Superior temporal gyrus (tissue), 1 donor: ENCODE data around the gene OTOGL.
A peak's percentile ranks its signal among the peaks of the same experiment; 100 is the strongest.
"Not testable (repeated sequence)": the region's sequence is repeated elsewhere in the genome, so short reads cannot be mapped to it uniquely, and the experiment has no call there.

Experiments
- DNase-seq: peaks from one replicate; pipeline ENCODE4 v3.0.0-alpha.2; 2016; ENCODE audit errors: extremely low spot score

Gene OTOGL, protein sequence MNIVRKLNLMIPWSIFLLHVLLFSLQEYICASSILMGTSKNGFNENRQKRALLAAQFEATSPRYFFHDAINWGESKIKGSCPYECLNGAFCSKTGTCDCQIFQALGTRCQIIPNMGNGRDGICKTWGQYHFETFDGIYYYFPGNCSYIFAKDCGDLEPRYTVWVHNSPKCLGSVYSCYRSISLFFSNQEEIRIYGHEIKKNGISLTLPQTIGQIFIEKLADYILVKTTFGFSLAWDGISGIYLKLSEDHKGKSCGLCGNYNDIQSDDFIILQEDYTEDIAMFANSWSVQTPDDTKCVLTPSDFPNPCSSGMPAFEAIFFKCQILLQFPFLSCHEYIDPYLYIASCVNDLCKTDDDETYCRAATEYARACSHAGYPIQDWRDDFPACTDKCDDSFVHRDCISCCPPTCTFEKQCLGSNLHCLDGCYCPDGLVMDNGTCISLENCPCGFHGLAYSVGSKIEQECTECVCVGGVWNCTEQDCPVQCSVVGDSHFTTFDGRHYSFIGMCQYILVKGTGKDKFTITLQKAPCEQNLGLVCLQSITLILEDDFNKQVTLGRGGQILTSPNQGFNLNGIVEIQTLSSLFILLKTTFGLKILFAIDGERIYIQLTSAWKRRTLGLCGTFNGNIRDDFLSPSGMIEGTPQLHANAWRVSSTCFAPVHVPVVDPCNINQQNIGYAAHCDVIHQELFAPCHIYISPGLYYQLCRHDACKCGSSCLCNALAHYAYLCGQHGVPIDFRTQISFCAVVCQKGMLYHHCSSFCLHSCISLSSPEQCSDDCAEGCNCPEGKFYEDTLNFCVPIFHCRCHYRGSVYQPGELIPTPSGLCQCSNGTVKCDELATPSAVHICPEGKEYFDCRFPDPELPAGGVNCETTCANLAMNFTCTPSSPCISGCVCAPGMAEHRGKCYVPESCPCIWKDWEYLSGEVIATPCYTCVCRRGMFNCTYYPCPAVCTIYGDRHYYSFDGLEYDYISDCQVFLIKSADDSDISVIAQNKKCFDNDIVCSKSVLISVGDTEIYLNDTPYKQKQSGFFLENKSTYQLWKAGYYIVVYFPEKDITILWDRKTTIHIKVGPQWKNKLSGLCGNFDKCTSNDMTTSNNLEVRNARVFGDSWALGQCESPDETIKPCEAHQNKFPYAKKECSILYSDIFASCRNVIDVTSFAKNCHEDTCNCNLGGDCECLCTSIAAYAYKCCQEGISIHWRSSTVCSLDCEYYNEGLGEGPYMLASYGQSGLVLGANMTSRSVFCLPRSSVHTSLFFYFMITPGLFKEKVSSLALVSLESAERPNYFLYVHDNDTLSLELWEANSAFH (N-terminal part only)

DNA sequence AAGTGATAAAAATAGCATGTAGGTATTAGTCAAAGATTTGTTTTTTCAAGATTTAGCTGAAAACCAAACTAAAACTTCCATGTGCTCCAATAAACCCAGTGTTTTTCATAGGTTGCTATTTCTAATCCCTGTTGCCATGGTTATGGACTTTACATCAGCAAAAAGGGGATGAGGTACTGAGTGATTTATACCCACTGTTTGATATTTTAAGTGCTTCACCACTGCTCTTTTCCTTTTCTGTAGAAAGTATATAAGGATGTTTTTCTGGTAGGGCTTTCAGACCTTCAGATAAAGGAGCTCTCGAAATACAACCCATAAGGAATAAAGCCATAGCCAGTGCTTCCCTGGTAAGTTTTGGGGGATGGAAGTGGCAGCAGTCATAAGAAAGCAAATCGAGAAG, at the start of gene OTOGL:
Gene OTOGL, plus strand, starts transcription at position 279 of the 400 bp plus-strand sequence. CDS start 109,895 bp downstream, outside the sequence.
- DNase-seq = peak; percentile 55

DNA sequence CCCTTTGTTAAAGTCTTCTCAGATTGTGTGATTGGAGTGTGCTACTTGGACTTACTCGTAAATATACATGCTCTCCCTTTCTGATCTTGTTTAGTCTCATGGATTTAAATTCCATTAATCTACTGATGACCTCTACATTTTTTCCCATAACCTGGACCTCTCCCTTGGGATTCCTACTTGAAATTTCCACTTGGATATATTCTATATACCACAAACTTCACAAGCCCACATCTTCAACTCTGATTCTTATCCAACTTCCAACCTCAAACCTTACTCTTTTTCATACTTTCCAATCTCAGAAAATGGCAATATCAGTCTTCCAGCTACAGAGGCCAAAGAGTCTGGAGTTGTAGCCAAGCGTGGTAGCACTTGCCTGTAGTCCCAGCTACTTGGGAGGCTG, 49.1 kb upstream of the OTOGL start:
- DNase-seq = no peak

DNA sequence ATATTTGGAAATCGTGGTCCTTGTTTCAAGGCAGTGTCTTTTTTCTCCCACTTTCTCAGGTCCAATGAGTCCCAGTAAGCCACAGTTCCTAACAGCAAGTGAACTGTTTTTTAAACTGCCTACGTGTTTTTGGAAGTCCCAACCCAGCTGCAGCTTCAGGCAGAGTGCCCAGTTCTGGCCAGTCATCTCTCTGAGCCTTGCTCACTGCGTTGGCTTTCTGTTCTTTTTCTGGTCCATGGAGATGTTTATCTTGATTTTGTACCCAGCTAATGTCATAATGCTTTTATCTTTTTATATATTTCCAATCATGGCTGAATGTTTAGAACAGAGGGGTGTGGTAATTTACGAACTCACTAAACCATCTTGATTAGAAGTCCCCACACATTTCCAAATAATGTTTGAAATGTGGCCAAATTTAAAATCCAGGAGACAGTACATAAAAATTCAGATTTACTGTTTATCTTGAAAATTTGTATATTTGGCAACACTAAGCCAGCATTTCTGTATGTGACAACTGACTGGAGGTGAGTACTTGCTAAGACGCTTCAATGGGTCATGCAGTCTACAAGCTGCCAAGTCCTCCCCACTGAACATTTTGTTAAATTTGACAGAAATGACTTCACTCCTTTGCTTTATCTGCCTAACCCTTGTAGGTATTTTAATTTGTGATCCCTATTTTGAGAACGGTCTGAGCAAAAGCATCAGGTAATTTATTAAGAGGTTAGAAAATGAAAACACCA, 46.1 kb upstream of the OTOGL start:
- DNase-seq = peak; percentile 77

DNA sequence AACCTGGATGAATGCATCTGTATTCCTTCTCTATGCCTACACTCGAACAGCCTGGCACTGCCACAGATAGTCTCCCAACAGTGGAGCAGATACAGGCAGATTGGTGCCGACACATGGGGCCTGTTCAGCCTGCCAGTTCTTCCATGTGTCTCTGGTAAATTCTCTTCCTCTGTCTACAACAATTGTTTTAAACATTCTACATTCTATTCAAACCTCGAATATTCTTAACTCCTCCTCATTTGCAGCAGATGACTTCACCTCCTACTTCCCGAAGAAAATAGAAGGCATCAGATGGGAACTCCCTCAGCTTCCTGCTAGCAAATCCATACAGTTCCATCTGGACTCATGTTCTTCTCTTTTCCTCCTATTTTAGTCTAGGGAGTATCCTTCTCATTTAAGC, 43.1 kb upstream of the OTOGL start:
- peak; percentile 77 for DNase-seq

DNA sequence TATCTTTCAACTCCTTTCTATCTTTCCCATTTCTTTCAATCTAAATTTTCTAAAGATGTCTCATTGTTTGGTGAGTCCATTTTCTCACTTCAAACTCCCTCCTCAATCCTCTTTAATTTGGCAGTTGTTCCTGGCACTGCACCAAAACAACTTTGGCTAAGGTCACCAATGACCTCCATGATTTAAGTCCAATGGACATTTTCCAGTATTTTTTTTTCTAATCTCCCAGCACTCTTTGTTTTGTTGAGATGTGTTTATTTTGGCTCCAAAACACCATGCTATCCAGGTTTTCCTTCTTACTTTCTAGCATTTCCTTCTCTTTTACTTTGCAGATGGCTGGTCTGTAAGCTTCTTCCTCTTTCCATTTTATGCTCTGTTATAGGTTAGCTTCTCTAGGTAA, 42.5 kb upstream of the OTOGL start:
- no peak for DNase-seq

DNA sequence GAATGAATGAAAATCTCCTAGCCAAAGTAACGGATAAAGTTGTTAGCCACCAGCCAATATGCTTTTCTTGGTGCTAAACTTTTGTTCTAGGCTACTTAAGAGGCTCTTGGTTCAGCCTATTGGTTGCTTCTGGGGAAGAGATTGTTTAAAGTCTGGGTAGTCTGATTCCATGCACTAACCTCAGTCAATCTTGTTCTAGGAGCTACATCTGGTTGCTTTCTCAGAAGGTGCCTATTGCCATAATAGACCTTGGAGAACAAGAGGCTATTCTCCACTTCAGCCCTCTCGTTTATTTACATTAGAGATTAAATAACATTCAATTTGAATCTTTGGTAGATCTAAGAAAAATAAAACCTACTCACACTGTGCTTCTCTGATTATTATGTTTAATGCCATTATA, 40.8 kb upstream of the OTOGL start:
- DNase-seq = no peak

DNA sequence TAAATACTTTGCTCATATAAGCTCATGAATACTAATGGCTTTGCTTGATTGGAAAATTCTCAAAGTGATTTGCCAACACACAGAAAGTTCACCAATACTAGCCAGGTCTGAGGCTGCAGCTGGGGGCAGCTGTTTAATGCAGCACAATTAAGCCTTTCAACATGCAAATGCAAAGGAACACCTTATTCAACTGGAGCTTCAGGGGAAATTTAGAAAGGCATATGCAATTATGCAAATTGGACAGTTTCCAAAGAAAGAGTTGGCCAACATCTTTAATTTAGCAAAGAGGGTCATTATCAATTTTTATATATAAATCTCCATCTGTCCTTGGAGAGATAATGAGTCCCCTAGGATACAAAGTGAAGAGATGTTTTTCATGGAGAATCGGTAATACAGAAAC, 40.2 kb upstream of the OTOGL start:
- no peak for DNase-seq

DNA sequence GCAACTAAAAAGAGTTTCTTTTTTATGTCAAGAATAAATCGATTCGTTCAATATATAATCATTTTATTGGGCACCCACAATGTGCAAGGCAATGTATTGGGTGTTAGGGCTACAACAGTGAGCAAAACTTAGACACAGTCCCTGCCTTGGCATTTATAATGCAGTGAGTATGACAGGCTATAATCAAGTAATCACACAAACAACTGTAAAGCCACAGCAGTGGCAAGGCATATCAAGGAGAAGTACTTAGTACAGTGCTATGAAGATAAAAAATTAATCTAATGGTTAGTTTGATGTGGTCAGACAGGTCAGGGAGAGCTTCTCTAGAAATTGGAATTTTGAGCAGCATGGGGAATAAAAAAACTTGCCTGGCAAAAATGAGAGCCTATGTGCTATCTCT, 39.5 kb upstream of the OTOGL start:
- no peak for DNase-seq

DNA sequence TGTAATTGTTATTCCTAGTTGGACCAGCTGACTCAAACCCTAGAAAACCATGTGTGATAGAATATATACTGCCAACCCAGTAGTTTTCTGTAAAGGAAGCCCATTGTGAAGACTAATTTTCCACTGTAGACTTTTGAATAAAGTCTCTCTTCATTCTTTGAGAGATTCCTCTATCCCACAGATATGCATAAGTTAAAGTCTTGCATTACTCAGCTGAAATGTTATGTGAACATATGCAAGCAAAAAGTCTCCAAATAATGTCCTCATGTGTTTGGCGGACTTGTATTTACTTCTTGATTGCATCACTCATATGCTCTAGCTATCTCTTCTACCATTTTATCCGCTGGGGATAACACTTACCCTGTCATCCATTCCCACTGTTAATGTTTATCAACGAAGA, 35.1 kb upstream of the OTOGL start:
- no peak for DNase-seq

DNA sequence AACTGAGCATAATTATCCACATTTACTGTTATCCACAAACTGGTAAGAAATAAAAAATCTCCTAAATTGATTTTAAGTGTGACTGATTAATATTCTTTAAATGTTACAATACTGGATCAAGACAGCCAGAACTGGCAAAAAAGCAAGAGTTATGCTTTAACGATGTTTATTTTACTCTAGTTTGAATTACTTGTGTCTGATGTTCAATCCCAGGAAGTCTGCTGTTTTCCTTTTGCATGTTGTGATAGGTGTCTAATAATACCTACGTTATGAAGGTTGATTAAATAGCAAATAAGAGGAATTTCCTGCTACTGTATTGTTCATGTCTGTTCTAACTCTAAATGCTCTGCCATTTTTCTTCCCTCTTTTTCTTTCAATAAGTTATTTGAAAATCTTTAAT, 34.4 kb upstream of the OTOGL start:
- DNase-seq = no peak

DNA sequence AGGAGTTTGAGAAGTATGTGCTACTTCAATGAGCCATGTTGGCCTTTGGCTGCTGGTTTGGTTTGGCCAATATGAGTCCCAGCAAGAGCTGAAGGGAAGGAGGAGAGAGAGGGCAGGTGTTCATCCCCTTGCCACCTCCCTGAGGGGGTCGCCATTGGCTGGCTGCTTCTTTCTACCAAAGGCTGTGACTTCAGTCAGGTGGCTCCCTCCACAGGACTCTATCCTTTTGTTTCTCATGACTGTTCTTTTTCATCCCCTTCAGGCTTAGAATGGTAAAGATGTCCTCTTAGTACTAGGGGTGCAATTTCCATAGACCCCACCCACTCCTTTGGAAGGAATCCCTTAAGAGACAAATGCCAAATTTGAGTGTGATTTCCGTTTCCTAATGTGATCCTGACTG, 31.2 kb upstream of the OTOGL start:
- DNase-seq = no peak

DNA sequence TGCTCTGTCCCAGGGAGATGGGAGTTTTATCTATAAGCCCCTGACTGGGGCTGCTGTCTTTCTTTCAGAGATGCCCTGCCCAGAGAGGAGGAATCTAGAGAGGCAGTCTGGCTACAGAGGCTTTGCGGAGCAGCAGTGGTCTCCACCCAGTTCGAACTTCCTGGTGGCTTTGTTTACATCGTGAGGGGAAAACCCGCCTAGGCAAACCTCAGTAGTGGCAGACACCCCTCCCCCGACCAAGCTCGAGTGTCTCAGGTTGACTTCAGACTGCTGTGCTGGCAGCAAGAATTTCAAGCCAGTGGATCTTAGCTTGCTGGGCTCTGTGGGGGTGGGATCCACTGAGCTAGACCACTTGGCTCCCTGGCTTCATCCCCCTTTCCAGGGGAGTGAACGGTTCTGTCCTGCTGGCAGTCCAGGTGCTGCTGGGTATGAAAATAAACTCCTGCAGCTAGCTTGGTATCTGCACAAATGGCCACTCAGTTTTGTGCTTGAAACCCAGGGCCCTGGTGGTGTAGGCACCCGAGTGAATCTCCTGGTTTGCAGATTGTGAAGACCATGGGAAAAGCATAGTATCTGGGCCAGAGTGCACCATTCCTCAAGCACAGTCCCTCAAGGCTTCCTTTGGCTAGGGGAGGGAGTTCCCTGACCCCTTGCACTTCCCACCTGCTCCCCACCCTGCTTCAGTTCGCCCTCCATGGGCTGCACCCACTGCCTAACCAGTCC, 15.3 kb upstream of the OTOGL start:
- DNase-seq = not testable (repeated sequence)

DNA sequence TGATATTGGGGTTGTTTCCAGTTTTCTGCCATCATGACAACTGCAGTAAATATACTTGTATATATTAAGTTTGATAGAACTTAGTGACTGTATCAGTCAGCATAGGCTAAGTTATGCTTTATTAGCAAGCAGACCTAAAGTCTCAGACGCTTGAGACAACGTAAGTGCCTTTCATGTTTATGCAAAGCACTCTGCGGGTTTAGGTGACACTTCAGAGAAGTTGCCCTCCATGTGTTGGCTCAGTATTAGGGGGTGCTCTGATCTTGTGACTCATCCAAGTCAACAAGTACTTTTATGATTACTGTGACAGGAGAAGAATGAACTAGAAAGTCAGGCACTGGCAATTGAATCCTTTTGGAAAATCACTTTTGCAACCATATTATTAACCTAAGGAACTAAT, 13.3 kb upstream of the OTOGL start:
- DNase-seq = no peak

DNA sequence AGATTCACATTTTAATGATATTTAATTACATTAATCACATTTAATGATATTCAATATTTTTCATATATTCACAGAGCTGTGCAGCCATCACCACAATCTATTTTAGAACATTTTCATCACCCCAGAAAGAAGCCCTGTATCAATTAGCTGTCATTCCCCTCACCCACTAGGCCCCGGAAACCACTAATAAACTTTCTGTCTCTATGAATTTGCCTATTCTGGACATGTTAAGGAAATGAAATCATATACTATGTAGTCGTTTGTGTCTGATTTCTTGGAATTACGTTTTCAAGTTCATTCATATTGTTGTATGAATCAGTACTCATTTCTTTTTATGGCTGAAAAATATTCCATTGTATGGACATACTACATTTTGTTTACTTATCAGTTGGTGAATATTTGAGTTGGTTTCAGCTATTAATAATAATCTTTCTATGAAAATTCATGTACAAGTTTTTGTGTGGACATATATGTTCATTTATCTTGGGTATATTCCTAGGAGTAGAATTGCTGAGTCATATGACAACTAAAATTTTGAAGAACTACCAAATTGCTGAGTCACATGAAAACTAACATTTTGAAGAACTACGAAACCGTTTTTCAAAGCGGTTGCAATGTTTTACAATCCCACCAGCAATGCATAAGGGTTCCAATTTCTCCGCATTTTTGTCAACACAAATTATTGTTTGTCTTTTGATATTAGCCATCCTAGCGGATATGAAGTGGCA, 11.7 kb upstream of the OTOGL start:
- DNase-seq = no peak

DNA sequence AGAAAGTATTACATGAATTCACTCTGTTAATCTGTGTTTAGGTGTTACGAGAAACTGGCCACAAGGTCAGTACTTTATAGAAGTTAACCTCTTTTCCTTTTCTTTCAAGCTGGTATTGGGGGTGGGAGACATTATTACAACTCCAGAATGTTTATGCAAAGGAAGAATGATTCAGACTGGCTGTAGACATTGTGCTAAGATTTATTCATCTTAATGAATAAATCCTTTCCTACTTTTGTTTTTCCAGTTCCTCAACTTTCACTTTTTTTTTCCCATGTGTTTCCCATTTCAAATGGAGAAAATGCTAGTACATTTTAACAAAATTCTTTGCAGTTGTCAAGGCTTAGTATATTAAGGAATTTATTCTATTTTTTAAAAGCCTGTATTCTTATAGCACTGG, 1.3 kb downstream of the OTOGL start:
- no peak for DNase-seq

DNA sequence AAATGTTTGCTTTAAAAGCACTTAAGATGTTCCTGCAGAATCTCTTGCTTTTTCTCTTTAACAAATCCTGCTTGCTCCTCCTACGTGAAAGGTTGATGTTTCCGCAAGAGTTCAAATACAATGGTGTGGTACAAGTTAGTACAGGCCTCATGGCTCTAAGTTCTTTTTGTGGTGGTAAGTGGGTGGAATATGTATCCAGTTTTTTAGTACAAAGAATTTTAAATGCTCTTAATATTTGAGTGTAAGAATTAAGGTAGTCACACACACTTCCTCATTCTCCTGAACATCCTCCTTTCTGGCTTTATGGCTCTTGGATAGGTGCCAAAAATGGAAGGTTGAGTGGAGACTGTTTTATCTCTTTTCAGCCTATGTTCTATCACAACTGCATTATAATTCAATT, 1.8 kb downstream of the OTOGL start:
- no peak for DNase-seq

DNA sequence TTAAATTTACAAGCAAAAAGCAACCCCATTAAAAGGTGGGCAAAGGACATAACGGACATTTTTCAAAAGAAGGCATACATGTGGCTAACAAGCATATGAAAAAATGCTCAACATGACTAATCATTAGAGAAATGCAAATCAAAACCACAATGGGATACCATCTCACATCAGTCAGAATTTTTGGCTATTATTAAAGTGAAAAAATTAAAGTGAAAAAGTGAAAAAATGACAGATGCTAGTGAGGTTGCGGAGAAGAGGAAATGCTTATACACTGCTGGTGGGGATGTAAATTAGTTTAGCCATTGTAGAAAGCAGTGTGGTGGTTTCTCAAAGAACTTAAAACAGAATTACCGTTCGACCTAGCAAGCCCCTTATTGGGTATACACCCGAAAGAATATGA, 7.9 kb downstream of the OTOGL start:
- peak; percentile 4 for DNase-seq

DNA sequence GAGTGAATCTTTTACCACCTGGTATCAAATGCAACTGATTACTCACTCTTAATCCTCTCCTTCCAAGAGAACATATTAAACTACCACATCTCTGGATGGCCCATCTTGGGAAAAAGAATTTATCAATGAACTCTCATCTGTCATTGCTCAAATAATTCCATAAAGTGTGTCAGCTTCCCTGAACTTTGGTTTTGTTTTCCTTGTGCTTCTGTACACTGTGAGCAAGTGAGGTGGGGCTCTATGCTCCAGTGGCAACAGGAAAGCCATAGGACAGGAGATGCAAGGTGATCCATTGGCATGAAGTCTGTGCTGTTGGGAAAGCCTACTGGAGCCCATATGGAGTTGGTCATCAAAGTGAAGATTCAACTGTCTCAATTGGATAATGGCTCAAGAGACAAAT, 17.4 kb downstream of the OTOGL start:
- DNase-seq = no peak

DNA sequence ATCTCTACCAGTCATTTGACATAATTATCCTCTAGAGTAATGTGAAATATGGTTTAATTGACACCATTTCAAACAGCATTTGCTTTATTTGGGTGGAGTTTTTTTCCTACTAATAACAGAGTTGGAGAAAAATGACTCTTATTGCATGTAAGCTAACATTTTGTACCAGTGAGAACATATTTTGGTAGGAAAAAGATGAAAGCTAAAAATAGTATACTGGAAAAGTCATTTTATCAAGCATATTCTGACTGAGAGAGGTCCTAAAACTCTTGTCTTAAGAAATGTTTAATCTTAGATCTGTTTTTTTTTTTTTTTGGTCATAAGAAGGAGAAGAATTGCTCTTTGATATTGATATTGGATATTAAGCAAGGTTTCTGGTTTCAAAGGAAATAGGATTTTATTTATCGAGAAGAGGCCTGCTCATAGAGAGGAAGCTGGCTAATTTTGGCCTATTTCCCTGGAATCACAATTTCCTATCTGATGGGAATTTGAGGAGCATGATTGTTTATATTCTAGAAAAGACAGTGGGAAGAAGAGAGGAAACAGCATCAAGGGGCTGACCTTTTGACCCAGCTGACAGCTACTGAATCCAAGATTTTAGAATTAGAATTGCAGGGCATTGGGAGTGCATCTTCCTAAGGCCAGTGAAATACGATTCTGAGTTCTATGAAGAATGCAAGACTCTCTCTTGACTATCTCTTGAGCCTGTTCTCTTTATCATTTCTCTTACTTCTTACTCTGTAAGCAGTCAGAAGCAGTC, 19.4 kb downstream of the OTOGL start:
- no peak for DNase-seq
